Upper lobe of left lung (tissue), 4 donors: ENCODE data around the gene C2.

Experiments
- POLR2A ChIP-seq, 4 donors: fragments of 450-650 bp; IDR thresholded peaks; one replicate each; pipeline ENCODE4 v1.5.1; 2016 to 2017; ENCODE audit warnings: antibody characterized with exemption in 4 of 4, mild to moderate bottlenecking in 2 of 4
- TF ChIP-seq, protein P1 (sequence below), 6 experiments: fragments of 450-650 bp in 4 of 6; fragments of 200-600 bp in 2 of 6; sonication (generic) in 2 of 6; IDR thresholded peaks; one replicate each; pipeline ENCODE4 v1.5.1; 2016 to 2019; ENCODE audit warnings: antibody characterized with exemption in 6 of 6

DNA sequence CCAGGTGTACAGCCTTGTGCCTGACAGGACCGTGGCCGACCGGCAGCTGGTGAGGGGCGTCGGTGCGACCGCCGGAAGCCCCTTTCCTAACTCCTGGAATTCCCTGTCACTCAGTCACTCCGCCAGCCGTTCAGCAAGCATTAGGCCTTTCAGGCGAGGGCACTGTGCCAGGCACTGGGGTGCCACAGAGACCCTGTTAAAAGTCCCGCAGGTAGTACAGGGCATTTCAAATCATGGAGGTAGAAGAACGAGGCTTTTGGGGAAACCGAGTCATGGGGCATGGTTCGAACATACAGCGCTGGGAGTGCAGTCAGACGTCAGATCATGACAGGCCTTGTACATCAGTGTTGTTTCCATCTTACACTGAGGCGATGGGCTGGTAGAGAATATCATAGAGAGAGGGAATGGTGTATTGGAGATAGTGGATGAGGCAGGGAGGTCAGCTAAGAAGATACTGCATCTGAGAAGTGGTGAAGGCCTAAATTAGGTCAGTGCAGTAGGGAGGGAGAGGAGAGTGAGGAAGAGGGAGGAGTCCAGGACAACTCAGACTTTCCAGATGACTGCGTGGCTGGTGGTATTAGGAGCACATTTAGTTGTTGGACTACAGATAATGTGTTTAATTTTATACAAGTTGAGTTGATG is 45.3 kb downstream of the C2 start:
- TF ChIP-seq, protein P1, sequence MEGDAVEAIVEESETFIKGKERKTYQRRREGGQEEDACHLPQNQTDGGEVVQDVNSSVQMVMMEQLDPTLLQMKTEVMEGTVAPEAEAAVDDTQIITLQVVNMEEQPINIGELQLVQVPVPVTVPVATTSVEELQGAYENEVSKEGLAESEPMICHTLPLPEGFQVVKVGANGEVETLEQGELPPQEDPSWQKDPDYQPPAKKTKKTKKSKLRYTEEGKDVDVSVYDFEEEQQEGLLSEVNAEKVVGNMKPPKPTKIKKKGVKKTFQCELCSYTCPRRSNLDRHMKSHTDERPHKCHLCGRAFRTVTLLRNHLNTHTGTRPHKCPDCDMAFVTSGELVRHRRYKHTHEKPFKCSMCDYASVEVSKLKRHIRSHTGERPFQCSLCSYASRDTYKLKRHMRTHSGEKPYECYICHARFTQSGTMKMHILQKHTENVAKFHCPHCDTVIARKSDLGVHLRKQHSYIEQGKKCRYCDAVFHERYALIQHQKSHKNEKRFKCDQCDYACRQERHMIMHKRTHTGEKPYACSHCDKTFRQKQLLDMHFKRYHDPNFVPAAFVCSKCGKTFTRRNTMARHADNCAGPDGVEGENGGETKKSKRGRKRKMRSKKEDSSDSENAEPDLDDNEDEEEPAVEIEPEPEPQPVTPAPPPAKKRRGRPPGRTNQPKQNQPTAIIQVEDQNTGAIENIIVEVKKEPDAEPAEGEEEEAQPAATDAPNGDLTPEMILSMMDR (IDR thresholded peaks at IDR 0.05), result no peak
- TF ChIP-seq POLR2A (IDR thresholded peaks at IDR 0.05), result no peak
